ENCODE data around the gene IFNAR1. TPM values are rescaled to one million over a fixed set of nuclear protein-coding genes. Genes with fewer than 3 reads are reported as not detected.
"Not testable (repeated sequence)": the region's sequence is repeated elsewhere in the genome, so short reads cannot be mapped to it uniquely, and the experiment has no call there.

Gene IFNAR1
- total RNA-seq, 4 donors from 2014 or later: 10.3 to 30.7 (median 28.9) TPM

DNA sequence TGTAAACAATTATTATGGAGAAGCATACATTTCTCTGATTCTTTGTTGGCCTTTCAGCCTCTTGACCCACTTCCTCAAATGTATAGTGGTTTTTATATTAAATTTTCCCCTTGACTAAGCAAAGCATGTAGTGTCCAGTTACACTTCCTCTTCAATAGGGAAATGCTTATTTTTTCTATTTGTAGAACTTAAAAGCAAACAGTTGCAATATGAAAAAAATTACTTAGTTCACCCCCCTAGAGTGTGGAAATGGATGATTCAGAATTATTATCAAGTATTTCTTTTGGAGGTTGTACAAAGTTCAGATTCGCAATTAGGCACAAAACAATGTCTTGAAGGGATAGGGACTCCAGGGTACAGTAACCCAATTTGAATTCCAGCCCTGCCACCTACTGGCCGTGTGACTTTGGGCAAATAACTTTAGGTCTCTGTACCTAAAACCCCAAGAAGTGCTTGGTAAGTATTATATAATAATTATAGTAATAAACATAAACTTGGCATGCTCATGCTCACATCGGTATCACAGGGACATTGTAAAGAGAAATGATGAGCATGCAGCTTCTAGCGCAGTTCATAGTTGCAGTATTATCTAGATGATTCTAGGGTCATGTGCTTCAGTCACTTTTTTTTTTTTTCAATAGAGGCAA is 49.8 kb downstream of the IFNAR1 start:
- DNase-seq: peak; percentile 70
- H3K9me3 ChIP-seq: no peaks in the 10 kb centered on the region
- in situ Hi-C loops (cut with MboI; ENCODE audit: low pct_ligation_motif_present in 1 of 4, low pct_unique_long_range_greater_than_20kb in 1 of 4, low sequenced_read_pairs in 3 of 4): no loop called here

DNA sequence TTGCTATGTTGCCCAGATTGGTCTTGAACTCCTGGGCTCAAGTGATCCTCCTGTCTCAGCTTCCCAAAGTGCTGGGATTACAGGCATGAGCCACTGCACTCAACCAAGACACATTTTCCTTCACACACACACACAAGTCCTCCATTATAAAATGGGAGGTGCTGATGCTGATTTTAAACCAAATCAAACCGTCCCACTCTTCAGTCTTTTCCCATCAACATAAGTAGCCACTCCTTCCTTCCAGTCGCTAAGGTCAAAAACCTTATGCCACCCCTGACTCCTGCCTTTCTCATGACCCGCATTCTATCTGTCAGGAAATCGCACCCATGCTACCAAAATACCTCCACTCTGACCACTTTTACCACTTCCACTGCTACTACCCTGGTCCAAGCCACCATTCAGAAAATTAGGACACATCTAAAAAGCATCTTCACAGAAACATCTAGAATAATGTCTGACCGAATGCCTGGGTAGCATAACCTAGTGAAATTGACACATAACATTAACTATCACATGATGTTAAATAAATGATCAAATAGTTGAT is 50.4 kb downstream of the IFNAR1 start:
- WGBS, 2 donors (ENCODE audit: low coverage in 1 of 2): 51 to 100% methylated on average over 1 to 5 of the region's 5 CpGs
- TF ChIP-seq POLR2A (IDR thresholded peaks at IDR 0.05): no peak
- TF ChIP-seq, protein P1, sequence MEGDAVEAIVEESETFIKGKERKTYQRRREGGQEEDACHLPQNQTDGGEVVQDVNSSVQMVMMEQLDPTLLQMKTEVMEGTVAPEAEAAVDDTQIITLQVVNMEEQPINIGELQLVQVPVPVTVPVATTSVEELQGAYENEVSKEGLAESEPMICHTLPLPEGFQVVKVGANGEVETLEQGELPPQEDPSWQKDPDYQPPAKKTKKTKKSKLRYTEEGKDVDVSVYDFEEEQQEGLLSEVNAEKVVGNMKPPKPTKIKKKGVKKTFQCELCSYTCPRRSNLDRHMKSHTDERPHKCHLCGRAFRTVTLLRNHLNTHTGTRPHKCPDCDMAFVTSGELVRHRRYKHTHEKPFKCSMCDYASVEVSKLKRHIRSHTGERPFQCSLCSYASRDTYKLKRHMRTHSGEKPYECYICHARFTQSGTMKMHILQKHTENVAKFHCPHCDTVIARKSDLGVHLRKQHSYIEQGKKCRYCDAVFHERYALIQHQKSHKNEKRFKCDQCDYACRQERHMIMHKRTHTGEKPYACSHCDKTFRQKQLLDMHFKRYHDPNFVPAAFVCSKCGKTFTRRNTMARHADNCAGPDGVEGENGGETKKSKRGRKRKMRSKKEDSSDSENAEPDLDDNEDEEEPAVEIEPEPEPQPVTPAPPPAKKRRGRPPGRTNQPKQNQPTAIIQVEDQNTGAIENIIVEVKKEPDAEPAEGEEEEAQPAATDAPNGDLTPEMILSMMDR (IDR thresholded peaks at IDR 0.05): no peak
- no peak for TF ChIP-seq EP300 (IDR thresholded peaks at IDR 0.05; ENCODE audit: low read depth)
- TF ChIP-seq POLR2AphosphoS5 (IDR thresholded peaks at IDR 0.05): no peak
- H3K27me3 ChIP-seq: no peaks in the 10 kb centered on the region
- DNase-seq: no peak
- peaks cover 3 to 26% (median 14%) of the 10 kb centered on the region in 4 donors for H3K4me1 ChIP-seq
- H3K36me3 ChIP-seq: no peaks in the 10 kb centered on the region
- in situ Hi-C loops (cut with MboI; ENCODE audit: low pct_ligation_motif_present in 1 of 4, low pct_unique_long_range_greater_than_20kb in 1 of 4, low sequenced_read_pairs in 3 of 4): no loop called here
- H3K27ac ChIP-seq: peak overlapping the region in 2 of 4 donors; percentile 4 to 73
- H3K9me3 ChIP-seq: no peaks in the 10 kb centered on the region
- H3K4me3 ChIP-seq: no peak overlapping the region
- intact Hi-C loops (cut with DNase I; ENCODE audit: low total_unique reads): no loop called here

More for the DNA sequence above, 49.8 kb downstream of the IFNAR1 start:
- Histone ChIP-seq H3K4me3 (no peak overlapping the region), H3K36me3 (no peaks in the 10 kb centered on the region), H3K4me1 (peaks cover 0 to 20% (median 8%) of the 10 kb centered on the region in 4 donors), H3K27ac (peak overlapping the region in 3 of 4 donors; percentile 4 to 73 (median 56)), H3K27me3 (no peaks in the 10 kb centered on the region)
- TF ChIP-seq POLR2A (IDR thresholded peaks at IDR 0.05): no peak
- TF ChIP-seq, protein P1 (IDR thresholded peaks at IDR 0.05): peak; percentile 43 to 57 (median 54)
- intact Hi-C loops (cut with DNase I; ENCODE audit: low total_unique reads): no loop called here
- WGBS, 2 donors (ENCODE audit: low coverage in 1 of 2): 7 to 17% methylated on average over 3 to 4 of the region's 4 CpGs

DNA sequence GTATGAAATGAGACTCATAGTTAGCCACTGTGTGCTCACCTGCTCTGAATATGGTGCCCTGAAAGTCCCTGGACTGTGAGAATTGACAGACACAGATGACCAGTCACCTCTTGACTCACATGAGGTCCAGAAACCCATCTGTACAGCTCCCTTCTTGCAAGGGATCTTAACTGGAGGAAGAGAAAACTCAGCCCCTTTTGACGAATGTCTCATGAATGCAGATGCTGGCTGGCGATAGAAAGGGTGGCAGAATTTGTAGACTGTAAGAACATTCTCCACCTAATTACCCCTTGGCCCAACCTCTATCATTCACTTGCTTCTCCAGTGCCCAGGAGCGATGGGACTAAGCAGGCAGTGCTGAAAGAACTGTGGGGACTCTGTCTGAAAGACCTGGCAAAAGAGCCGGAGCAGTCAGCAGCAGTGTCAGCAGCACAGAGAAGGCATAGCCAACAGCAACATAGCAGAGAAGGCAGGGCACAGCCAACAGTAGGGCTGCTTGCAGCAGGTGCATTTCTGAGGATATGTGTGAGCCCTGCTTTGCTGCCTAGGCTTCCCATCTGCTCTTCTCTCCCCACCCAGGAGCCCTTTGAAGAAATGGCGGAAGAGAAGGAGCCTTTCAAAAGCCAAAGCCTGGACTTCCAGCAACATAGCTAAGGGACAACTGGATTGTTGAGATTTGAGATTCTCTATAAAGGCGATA is 52.6 kb downstream of the IFNAR1 start:
- DNase-seq: no peak
- Histone ChIP-seq H3K9me3 (no peaks in the 10 kb centered on the region), H3K36me3 (no peaks in the 10 kb centered on the region), H3K4me3 (no peak overlapping the region), H3K27me3 (no peaks in the 10 kb centered on the region), H3K27ac (no peak overlapping the region), H3K4me1 (peaks cover 7 to 44% (median 18%) of the 10 kb centered on the region in 4 donors)
- no peak for TF ChIP-seq POLR2A (IDR thresholded peaks at IDR 0.05)
- TF ChIP-seq EP300 (IDR thresholded peaks at IDR 0.05; ENCODE audit: low read depth): no peak
- TF ChIP-seq POLR2AphosphoS5 (IDR thresholded peaks at IDR 0.05): no peak
- TF ChIP-seq, protein P1 (IDR thresholded peaks at IDR 0.05): no peak
- intact Hi-C loops (cut with DNase I; ENCODE audit: low total_unique reads): no loop called here
- in situ Hi-C loops (cut with MboI; ENCODE audit: low pct_ligation_motif_present in 1 of 4, low pct_unique_long_range_greater_than_20kb in 1 of 4, low sequenced_read_pairs in 3 of 4): no loop called here
- WGBS, 2 donors (ENCODE audit: low coverage in 1 of 2): 85 to 100% methylated on average over 2 to 6 of the region's 6 CpGs

DNA sequence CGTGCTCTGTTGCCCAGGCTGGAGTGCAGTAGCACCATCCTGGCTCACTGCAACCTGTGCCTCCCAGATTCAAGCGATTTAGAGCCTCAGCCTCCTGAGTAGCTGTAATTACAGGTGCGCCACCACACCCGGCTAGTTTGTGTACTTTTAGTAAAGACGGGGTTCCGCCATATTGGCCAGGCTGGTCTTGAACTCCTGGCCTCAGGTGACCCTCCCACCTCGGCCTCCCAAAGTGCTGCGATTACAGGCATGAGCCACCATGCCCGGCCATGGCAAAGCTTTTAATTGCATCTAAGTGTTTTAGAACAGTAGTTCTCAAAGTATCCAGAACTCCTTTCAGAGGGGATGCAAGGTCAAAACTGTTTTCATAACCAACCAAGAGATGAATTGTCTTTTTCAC is 53.3 kb downstream of the IFNAR1 start:
- no peak for TF ChIP-seq POLR2A (IDR thresholded peaks at IDR 0.05)
- TF ChIP-seq, protein P1 (IDR thresholded peaks at IDR 0.05): no peak
- no peak for TF ChIP-seq POLR2AphosphoS5 (IDR thresholded peaks at IDR 0.05)
- TF ChIP-seq EP300 (IDR thresholded peaks at IDR 0.05; ENCODE audit: low read depth): no peak
- no peak for DNase-seq
- H3K9me3 ChIP-seq: no peaks in the 10 kb centered on the region
- no peak overlapping the region for H3K27ac ChIP-seq
- H3K27me3 ChIP-seq: no peaks in the 10 kb centered on the region
- H3K4me1 ChIP-seq: peaks cover 10 to 51% (median 21%) of the 10 kb centered on the region in 4 donors
- 85 to 88% methylated on average over 5 to 9 of the region's 9 CpGs for WGBS, 2 donors (ENCODE audit: low coverage in 1 of 2)
- intact Hi-C loops (cut with DNase I; ENCODE audit: low total_unique reads) (no loop called here), in situ Hi-C loops (cut with MboI; ENCODE audit: low pct_ligation_motif_present in 1 of 4, low pct_unique_long_range_greater_than_20kb in 1 of 4, low sequenced_read_pairs in 3 of 4) (no loop called here)
- no peak overlapping the region for H3K4me3 ChIP-seq
- no peaks in the 10 kb centered on the region for H3K36me3 ChIP-seq

DNA sequence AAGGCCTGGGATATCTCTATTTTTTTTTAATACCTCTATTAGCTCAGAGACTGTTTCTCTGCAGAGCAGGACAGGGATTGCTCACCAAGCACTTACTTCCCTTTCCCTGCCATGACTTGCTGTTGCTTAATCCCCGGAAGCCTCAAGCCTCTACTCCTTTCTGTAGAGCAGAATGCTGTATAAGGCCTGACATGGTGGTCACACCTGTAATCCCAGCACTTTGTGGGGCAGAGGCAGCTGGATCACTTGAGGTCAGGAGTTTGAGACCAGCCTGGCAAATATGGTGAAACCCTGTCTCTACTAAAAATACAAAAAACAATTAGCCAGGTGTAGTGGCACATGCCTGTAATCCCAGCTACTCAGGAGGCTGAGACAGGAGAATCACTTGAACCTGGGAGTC is 55.2 kb downstream of the IFNAR1 start:
- in situ Hi-C loops (cut with MboI; ENCODE audit: low pct_ligation_motif_present in 1 of 4, low pct_unique_long_range_greater_than_20kb in 1 of 4, low sequenced_read_pairs in 3 of 4): not testable (repeated sequence)

More for the DNA sequence above, 55.2 kb downstream of the IFNAR1 start:
- H3K27me3 ChIP-seq; DNase-seq; H3K4me3 ChIP-seq; H3K36me3 ChIP-seq; H3K9me3 ChIP-seq; intact Hi-C loops (cut with DNase I; ENCODE audit: low total_unique reads): not testable (repeated sequence)
- 17 to 59% methylated on average over 1 of the region's 1 CpG for whole genome bisulfite sequencing, 2 donors (ENCODE audit: low coverage in 1 of 2)
- Histone ChIP-seq H3K27ac (peak overlapping the region; percentile 60 to 81 (median 74)), H3K4me1 (peaks cover 12 to 55% (median 19%) of the 10 kb centered on the region in 4 donors)

All from transverse colon (tissue), 4 donors.